Stimulated activated CD8-positive, alpha-beta memory T cell treated with anti-CD3 and anti-CD28 coated beads, Interleukin-4, amount 100 ng/mL, for 4 hours (primary cell): ENCODE data around the gene MTA3.
"Not testable (repeated sequence)": the region's sequence is repeated elsewhere in the genome, so short reads cannot be mapped to it uniquely, and the experiment has no call there.

ENCODE experiments used
- DNase-seq, 2 donors: peaks; one replicate each; pipeline ENCODE4 v3.0.0-alpha.2; 2020; ENCODE audit warnings: low read depth in 2 of 2, low spot score in 1 of 2

The MTA3 gene

GRCh38 chr2:42606166-42606565, 37.7 kb downstream of the MTA3 start:
- not testable (repeated sequence) for DNase-seq

- DNase-seq, result no peak
These were observed 38.7 kb downstream of the MTA3 start for GRCh38 chr2:42607101-42607637.

- no peak for DNase-seq
These were observed 45.0 kb downstream of the MTA3 start for GRCh38 chr2:42613281-42614064.

GRCh38 chr2:42614838-42615237, 46.4 kb downstream of the MTA3 start:
- no peak for DNase-seq

DNA sequence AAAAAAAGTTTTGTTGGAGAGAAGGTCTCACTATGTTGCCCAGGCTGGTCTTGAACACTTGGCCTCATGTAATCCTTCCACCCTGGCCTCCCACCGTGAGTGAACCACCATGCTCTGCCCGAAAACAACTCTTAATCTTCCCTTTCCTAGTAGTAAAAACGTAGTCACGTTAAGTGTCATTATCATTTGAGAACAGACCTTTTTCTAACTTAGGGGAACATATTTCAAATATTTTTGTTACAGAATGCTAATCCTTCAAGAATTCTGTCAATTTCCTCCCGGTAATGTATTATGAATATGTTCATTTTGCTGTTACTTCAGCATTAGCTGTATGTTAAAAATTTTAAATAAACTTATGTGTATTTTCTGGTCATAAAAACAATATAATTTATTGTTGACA, 49.7 kb downstream of the MTA3 start:
- no peak for DNase-seq

- no peak for DNase-seq
These were observed 50.5 kb downstream of the MTA3 start for GRCh38 chr2:42618972-42619371.

GRCh38 chr2:42621626-42622025, 53.2 kb downstream of the MTA3 start:
- not testable (repeated sequence) for DNase-seq

- DNase-seq, result no peak
These were observed 54.7 kb downstream of the MTA3 start for GRCh38 chr2:42622943-42623676.

DNA sequence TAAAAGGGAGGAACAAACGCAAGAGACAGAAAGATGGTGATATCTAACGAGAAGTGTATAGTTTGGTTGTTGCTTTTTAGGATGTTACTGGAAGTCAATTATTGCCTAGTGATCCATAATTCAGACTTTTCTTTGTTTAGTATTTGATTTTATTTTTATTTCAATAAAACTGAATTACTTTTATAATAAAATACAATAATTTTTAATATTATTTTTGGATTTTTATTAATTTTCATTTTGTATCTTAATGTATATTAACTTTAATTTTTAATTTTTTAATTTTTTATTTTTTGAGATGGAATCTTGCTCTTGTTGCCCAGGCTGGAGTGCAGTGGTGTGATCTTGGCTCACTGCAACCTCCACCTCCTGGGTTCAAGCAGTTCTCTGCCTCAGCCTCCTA, 55.6 kb downstream of the MTA3 start:
- no peak for DNase-seq

DNA sequence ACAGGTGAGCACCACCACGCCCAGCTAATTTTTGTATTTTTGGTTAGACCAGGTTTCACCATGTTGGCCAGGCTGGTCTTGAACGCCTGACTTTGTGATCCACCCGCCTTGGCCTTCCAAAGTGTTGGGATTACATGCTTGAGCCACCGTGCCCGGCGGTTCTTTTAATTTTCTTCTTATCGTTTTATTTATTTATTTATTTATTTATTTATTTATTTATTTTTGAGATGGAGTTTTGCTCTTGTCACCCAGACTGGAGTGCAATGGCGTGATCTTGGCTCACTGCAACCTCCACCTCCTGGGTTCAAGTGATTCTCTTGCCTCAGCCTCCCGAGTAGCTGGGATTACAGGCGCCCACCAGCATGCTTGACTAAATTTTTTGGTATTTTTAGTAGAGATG, 59.6 kb downstream of the MTA3 start:
- not testable (repeated sequence) for DNase-seq

DNA sequence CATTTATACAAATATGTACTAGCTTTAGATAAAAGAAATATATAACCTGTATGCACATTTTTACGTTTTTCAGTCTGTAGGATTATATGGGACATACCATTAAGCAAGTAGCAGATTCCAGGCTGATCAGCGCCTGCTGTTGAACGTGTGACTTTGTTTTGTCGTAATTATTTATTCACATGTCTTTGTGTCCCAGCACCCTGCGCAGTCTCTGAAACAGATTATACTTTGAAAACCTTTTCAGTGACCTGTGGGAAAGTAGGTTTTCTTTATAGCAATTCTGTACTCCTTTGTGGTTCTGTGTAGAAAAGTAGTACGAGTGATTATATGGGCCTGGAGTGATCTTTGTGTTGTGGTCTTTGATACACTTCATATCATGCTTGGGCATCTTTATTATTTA, 68.5 kb downstream of the MTA3 start:
- DNase-seq, result no peak

- DNase-seq, result no peak
These were observed 69.8 kb downstream of the MTA3 start for GRCh38 chr2:42638080-42638784.

DNA sequence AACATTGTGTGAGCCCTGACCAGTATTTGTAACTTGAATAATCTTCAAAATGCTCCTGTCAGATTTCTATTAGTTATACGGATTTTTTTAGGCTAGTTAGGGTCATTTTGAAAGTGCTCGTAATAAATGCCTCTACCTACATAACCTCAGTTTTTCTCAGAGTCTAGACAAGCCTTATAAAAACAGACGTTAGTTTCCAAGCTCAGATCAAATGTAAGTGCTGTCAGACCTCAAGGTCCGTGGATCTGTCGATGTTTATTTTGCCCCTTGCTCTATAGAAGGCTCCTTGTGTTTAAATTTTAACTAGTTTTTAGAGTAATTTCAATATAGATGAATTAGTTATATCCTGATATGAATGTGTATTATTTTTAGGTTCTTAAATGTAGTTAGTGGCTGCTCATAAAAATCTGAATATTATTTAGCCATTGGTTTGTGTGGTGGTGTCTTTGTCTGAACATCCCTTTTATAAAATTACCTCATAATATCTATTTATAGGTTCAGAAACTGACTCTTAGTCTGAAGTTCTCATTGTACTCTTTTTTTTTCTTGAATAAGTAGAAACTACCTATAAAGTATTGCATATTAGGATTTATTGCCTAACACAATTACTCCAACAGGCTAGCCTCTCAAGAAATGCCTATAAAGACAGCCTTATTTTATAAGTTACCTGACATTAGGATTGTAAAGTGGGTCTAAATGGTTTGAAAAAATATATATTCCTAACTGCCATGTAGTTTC, 71.1 kb downstream of the MTA3 start:
- DNase-seq, result no peak

DNA sequence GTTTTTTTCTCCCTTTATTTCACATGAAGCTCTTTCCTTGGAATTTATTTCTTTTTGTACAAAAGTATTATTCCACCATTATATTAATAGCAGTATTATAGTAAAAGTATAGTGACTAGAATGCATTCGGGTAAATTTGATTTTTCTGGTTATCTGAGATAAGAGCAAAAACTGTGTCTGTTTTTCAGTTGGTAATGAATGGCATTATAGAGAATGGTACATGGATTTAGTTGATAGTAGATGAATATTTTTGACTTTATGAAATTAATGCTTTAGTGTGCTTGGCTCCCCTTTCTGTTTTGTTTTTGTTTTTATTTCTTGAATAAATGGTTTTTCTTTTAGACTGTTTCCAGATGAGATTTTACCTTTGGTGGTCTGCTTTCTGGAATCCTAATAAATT, 71.8 kb downstream of the MTA3 start:
- DNase-seq, result no peak

DNA sequence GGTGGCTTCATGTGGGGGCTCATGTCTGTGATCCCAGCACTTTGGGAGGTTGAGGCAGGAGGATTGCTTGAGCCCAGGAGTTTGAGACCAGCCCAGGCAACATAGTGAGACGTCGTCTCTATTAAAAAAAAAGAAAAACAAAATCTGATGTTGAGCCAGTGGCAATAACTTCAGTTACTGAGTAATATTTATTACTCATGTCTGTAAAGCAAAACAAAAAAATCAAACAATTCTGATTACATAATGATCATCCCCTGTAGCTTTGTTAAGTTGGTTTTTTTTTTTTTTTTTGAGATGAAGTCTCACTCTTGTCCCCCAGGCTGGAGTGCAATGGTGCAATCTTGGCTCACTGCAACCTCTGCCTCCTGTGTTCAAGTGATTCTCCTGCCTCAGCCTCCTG, 73.9 kb downstream of the MTA3 start:
- not testable (repeated sequence) for DNase-seq

- DNase-seq, result no peak
These were observed 77.1 kb downstream of the MTA3 start for GRCh38 chr2:42645551-42645950.

- DNase-seq, result no peak
These were observed 80.4 kb downstream of the MTA3 start for GRCh38 chr2:42648796-42649195.

GRCh38 chr2:42651057-42651456, 82.6 kb downstream of the MTA3 start:
- no peak for DNase-seq

GRCh38 chr2:42652086-42652485, 83.7 kb downstream of the MTA3 start:
- DNase-seq, result no peak

- DNase-seq, result no peak
These were observed 84.6 kb downstream of the MTA3 start for GRCh38 chr2:42653039-42653438.

GRCh38 chr2:42653908-42654445, 85.5 kb downstream of the MTA3 start:
- no peak for DNase-seq
